Prostate gland (tissue), 2 donors: ENCODE results near the gene DNAH6.

Experiments
- CTCF ChIP-seq, 4 experiments: fragments of 200-600 bp in 2 of 4; fragments of 450-650 bp in 2 of 4; sonication (generic) in 2 of 4; IDR thresholded peaks; 1 replicate in 3 of 4; 2 replicates in 1 of 4; pipeline ENCODE4 v1.5.1; 2016 to 2019; ENCODE audit warnings: antibody characterized with exemption in 4 of 4, mild to moderate bottlenecking in 2 of 4, moderate library complexity in 2 of 4
- POLR2A ChIP-seq: fragments of 450-650 bp; IDR thresholded peaks from one replicate; pipeline ENCODE4 v1.6.1; 2016; ENCODE audit warnings: antibody characterized with exemption, mild to moderate bottlenecking

- no peak for TF ChIP-seq POLR2A
- no peak for TF ChIP-seq CTCF (IDR thresholded peaks at IDR 0.05)
Measured at GRCh38 chr2:84793641-84794040, 277.3 kb downstream of the DNAH6 start.
